HL-60/S4 treated with retinoic acid at 250 ng/mL for 4 days and 3 days (cell line): ENCODE results near the gene LRRK1.

Experiments used
- in situ Hi-C: fragments of 300-500 bp; cut with MboI; formaldehyde crosslinking; loops from 2 replicates; pipeline ENCODE4 v1.7.0; 2022; ENCODE audit warnings: low sequenced_read_pairs

The LRRK1 gene

GRCh38 chr15:101107101-101107500 lies 187.9 kb downstream of the LRRK1 start:
- in situ Hi-C loops: no loop called here

- in situ Hi-C loops: no loop called here
These were observed 188.7 kb downstream of the LRRK1 start for GRCh38 chr15:101107625-101108460.

- in situ Hi-C loops: no loop called here
These were observed 189.3 kb downstream of the LRRK1 start for GRCh38 chr15:101108461-101108775.

- in situ Hi-C loops: no loop called here
These were observed 189.6 kb downstream of the LRRK1 start for GRCh38 chr15:101108791-101109190.

GRCh38 chr15:101110681-101111569 lies 191.8 kb downstream of the LRRK1 start:
- in situ Hi-C loops: no loop called here

- in situ Hi-C loops: no loop called here
These were observed 192.6 kb downstream of the LRRK1 start for GRCh38 chr15:101111570-101112262.

GRCh38 chr15:101112336-101113113 lies 193.4 kb downstream of the LRRK1 start:
- in situ Hi-C loops: no loop called here

GRCh38 chr15:101113114-101114005 lies 194.2 kb downstream of the LRRK1 start:
- in situ Hi-C loops: no loop called here

GRCh38 chr15:101114166-101114565 lies 195.0 kb downstream of the LRRK1 start:
- in situ Hi-C loops: no loop called here

- in situ Hi-C loops: no loop called here
These were observed 195.5 kb downstream of the LRRK1 start for GRCh38 chr15:101114610-101115009.

- in situ Hi-C loops: no loop called here
These were observed 196.2 kb downstream of the LRRK1 start for GRCh38 chr15:101115393-101115785.

- in situ Hi-C loops: no loop called here
These were observed 196.9 kb downstream of the LRRK1 start for GRCh38 chr15:101115786-101116680.

GRCh38 chr15:101116681-101116976 lies 197.5 kb downstream of the LRRK1 start:
- in situ Hi-C loops: no loop called here

GRCh38 chr15:101118116-101118515 lies 199.0 kb downstream of the LRRK1 start:
- in situ Hi-C loops: no loop called here

GRCh38 chr15:101118615-101119014 lies 199.5 kb downstream of the LRRK1 start:
- in situ Hi-C loops: no loop called here

- in situ Hi-C loops: no loop called here
These were observed 200.0 kb downstream of the LRRK1 start for GRCh38 chr15:101119181-101119580.
